ENCODE results near the gene TTBK1.

Gene TTBK1

GRCh38 chr6:43308101-43308989 is 65.1 kb downstream of the TTBK1 start, which contains the start of gene CRIP3:
TSS of gene CRIP3 (minus strand) at chr6:43308826. CDS start at chr6:43308792, 34 bp downstream.
- Histone ChIP-seq H3K36me3 (replicated peaks) (no peaks in the 10 kb centered on the region), H3K27me3 (ENCODE audit: low read depth) (no peaks in the 10 kb centered on the region), H3K4me3 (peak within 1 kb of the TSS; percentile 36), H3K4me1 (peaks cover 21% of the 10 kb centered on the region), H3K9me3 (no peaks in the 10 kb centered on the region)
- peak; percentile 21 to 77 for DNase-seq (ENCODE audit: low spot score in 2 of 2)
- in situ Hi-C loops (cut with MboI; ENCODE audit: low sequenced_read_pairs): no loop called here

- DNase-seq (ENCODE audit: low spot score in 2 of 2): no peak
- Histone ChIP-seq H3K4me3 (peak overlapping the region; percentile 36), H3K9me3 (no peaks in the 10 kb centered on the region), H3K4me1 (peaks cover 21% of the 10 kb centered on the region), H3K36me3 (replicated peaks) (no peaks in the 10 kb centered on the region), H3K27me3 (ENCODE audit: low read depth) (no peaks in the 10 kb centered on the region)
- in situ Hi-C loops (cut with MboI; ENCODE audit: low sequenced_read_pairs): no loop called here
Measured at GRCh38 chr6:43308990-43309477, 65.8 kb downstream of the TTBK1 start.

- Histone ChIP-seq H3K4me1 (peaks cover 21% of the 10 kb centered on the region), H3K27me3 (ENCODE audit: low read depth) (no peaks in the 10 kb centered on the region), H3K4me3 (no peak overlapping the region), H3K9me3 (no peaks in the 10 kb centered on the region), H3K36me3 (replicated peaks) (no peaks in the 10 kb centered on the region)
- DNase-seq (ENCODE audit: low spot score in 2 of 2): peak in 1 of 2 experiments; percentile 6
- in situ Hi-C loops (cut with MboI; ENCODE audit: low sequenced_read_pairs): no loop called here
Measured at GRCh38 chr6:43310134-43310533, 66.9 kb downstream of the TTBK1 start.

GRCh38 chr6:43310624-43311023 is 67.3 kb downstream of the TTBK1 start:
- Histone ChIP-seq H3K9me3 (no peaks in the 10 kb centered on the region), H3K36me3 (replicated peaks) (no peaks in the 10 kb centered on the region), H3K27me3 (ENCODE audit: low read depth) (no peaks in the 10 kb centered on the region), H3K4me1 (peaks cover 21% of the 10 kb centered on the region), H3K4me3 (no peak overlapping the region)
- in situ Hi-C loops (cut with MboI; ENCODE audit: low sequenced_read_pairs): no loop called here
- DNase-seq (ENCODE audit: low spot score in 2 of 2): no peak

- Histone ChIP-seq H3K4me1 (peaks cover 21% of the 10 kb centered on the region), H3K27me3 (ENCODE audit: low read depth) (no peaks in the 10 kb centered on the region), H3K9me3 (no peaks in the 10 kb centered on the region), H3K36me3 (replicated peaks) (no peaks in the 10 kb centered on the region), H3K4me3 (no peak overlapping the region)
- in situ Hi-C loops (cut with MboI; ENCODE audit: low sequenced_read_pairs): no loop called here
- no peak for DNase-seq (ENCODE audit: low spot score in 2 of 2)
Measured at GRCh38 chr6:43311666-43312065, 68.4 kb downstream of the TTBK1 start.

GRCh38 chr6:43313813-43314212 is 70.5 kb downstream of the TTBK1 start:
- in situ Hi-C loops (cut with MboI; ENCODE audit: low sequenced_read_pairs): no loop called here
- Histone ChIP-seq H3K9me3 (no peaks in the 10 kb centered on the region), H3K4me3 (no peak overlapping the region), H3K27me3 (ENCODE audit: low read depth) (no peaks in the 10 kb centered on the region), H3K36me3 (replicated peaks) (no peaks in the 10 kb centered on the region), H3K4me1 (peaks cover 31% of the 10 kb centered on the region)
- no peak for DNase-seq (ENCODE audit: low spot score in 2 of 2)

GRCh38 chr6:43318011-43318410 is 74.7 kb downstream of the TTBK1 start:
- in situ Hi-C loops (cut with MboI; ENCODE audit: low sequenced_read_pairs): no loop called here
- no peak overlapping the region for H3K4me3 ChIP-seq
- peaks cover 17% of the 10 kb centered on the region for H3K4me1 ChIP-seq
- H3K9me3 ChIP-seq: no peaks in the 10 kb centered on the region
- peak in 1 of 2 experiments; percentile 84 for DNase-seq (ENCODE audit: low spot score in 2 of 2)
- H3K27me3 ChIP-seq (ENCODE audit: low read depth): no peaks in the 10 kb centered on the region
- no peaks in the 10 kb centered on the region for H3K36me3 ChIP-seq (replicated peaks)

GRCh38 chr6:43325876-43326275 is 82.6 kb downstream of the TTBK1 start:
- Histone ChIP-seq H3K4me3 (no peak overlapping the region), H3K4me1 (no peaks in the 10 kb centered on the region), H3K27me3 (ENCODE audit: low read depth) (no peaks in the 10 kb centered on the region), H3K9me3 (no peaks in the 10 kb centered on the region), H3K36me3 (replicated peaks) (no peaks in the 10 kb centered on the region)
- DNase-seq (ENCODE audit: low spot score in 2 of 2): no peak
- in situ Hi-C loops (cut with MboI; ENCODE audit: low sequenced_read_pairs): no loop called here

GRCh38 chr6:43328528-43328927 is 85.2 kb downstream of the TTBK1 start:
- H3K27me3 ChIP-seq (ENCODE audit: low read depth): no peaks in the 10 kb centered on the region
- H3K4me3 ChIP-seq: no peak overlapping the region
- DNase-seq (ENCODE audit: low spot score in 2 of 2): no peak
- no peaks in the 10 kb centered on the region for H3K4me1 ChIP-seq
- no peaks in the 10 kb centered on the region for H3K9me3 ChIP-seq
- in situ Hi-C loops (cut with MboI; ENCODE audit: low sequenced_read_pairs): no loop called here
- H3K36me3 ChIP-seq (replicated peaks): no peaks in the 10 kb centered on the region

GRCh38 chr6:43331470-43331869 is 88.2 kb downstream of the TTBK1 start:
- in situ Hi-C loops (cut with MboI; ENCODE audit: low sequenced_read_pairs): no loop called here
- Histone ChIP-seq H3K27me3 (ENCODE audit: low read depth) (no peaks in the 10 kb centered on the region), H3K9me3 (no peaks in the 10 kb centered on the region), H3K36me3 (replicated peaks) (no peaks in the 10 kb centered on the region), H3K4me1 (no peaks in the 10 kb centered on the region), H3K4me3 (no peak overlapping the region)
- no peak for DNase-seq (ENCODE audit: low spot score in 2 of 2)

- in situ Hi-C loops (cut with MboI; ENCODE audit: low sequenced_read_pairs): no loop called here
- Histone ChIP-seq H3K9me3 (no peaks in the 10 kb centered on the region), H3K27me3 (ENCODE audit: low read depth) (no peaks in the 10 kb centered on the region), H3K36me3 (replicated peaks) (no peaks in the 10 kb centered on the region), H3K4me3 (no peak overlapping the region), H3K4me1 (no peaks in the 10 kb centered on the region)
- no peak for DNase-seq (ENCODE audit: low spot score in 2 of 2)
Measured at GRCh38 chr6:43331891-43332290, 88.6 kb downstream of the TTBK1 start.

- DNase-seq (ENCODE audit: low spot score in 2 of 2): peak; percentile 32 to 81
- H3K4me3 ChIP-seq: no peak overlapping the region
- in situ Hi-C loops (cut with MboI; ENCODE audit: low sequenced_read_pairs): loop anchor here (5.0 kb wide), 1 partner anchor 72 kb away; no protein-coding TSS in a partner anchor
- H3K4me1 ChIP-seq: no peaks in the 10 kb centered on the region
- no peaks in the 10 kb centered on the region for H3K27me3 ChIP-seq (ENCODE audit: low read depth)
- H3K9me3 ChIP-seq: no peaks in the 10 kb centered on the region
- peaks cover 16% of the 10 kb centered on the region for H3K36me3 ChIP-seq (replicated peaks)
Measured at GRCh38 chr6:43334466-43335095, 91.3 kb downstream of the TTBK1 start.

GRCh38 chr6:43335469-43335868 is 92.2 kb downstream of the TTBK1 start:
- in situ Hi-C loops (cut with MboI; ENCODE audit: low sequenced_read_pairs): loop anchor here (5.0 kb wide), 1 partner anchor 73 kb away; no protein-coding TSS in a partner anchor
- no peak for DNase-seq (ENCODE audit: low spot score in 2 of 2)
- no peaks in the 10 kb centered on the region for H3K4me1 ChIP-seq
- H3K36me3 ChIP-seq (replicated peaks): peaks cover 25% of the 10 kb centered on the region
- H3K4me3 ChIP-seq: no peak overlapping the region
- no peaks in the 10 kb centered on the region for H3K9me3 ChIP-seq
- no peaks in the 10 kb centered on the region for H3K27me3 ChIP-seq (ENCODE audit: low read depth)

- Histone ChIP-seq H3K9me3 (no peaks in the 10 kb centered on the region), H3K4me3 (no peak overlapping the region), H3K27me3 (ENCODE audit: low read depth) (no peaks in the 10 kb centered on the region), H3K4me1 (no peaks in the 10 kb centered on the region), H3K36me3 (replicated peaks) (peaks cover 33% of the 10 kb centered on the region)
- DNase-seq (ENCODE audit: low spot score in 2 of 2): no peak
- in situ Hi-C loops (cut with MboI; ENCODE audit: low sequenced_read_pairs): loop anchor here (5.0 kb wide), 1 partner anchor 74 kb away; no protein-coding TSS in a partner anchor
Measured at GRCh38 chr6:43336382-43336781, 93.1 kb downstream of the TTBK1 start.

Measured in HAP-1 (cell line).